ENCODE results near the gene SHC4.
"Not testable (repeated sequence)": the region's sequence is repeated elsewhere in the genome, so short reads cannot be mapped to it uniquely, and the experiment has no call there.

GRCh38 chr15:48790466-48791115, 173.1 kb downstream of the SHC4 start:
- TF ChIP-seq CTCF, POLR2A (IDR thresholded peaks at IDR 0.05): not testable (repeated sequence)
